GM12872 (cell line): ENCODE data around the gene APOM.

Source experiments
- CTCF ChIP-seq: IDR thresholded peaks from 3 replicates; pipeline ENCODE4 v1.5.1; 2011; ENCODE audit warnings: low read depth, mild to moderate bottlenecking, low read length, moderate library complexity; ENCODE audit not compliant: insufficient read depth

The APOM gene

GRCh38 chr6:31666337-31666965, 10.8 kb downstream of the APOM start:
- no peak for TF ChIP-seq CTCF

- TF ChIP-seq CTCF: no peak
These were observed 14.0 kb downstream of the APOM start, which contains the start of gene LY6G5B for GRCh38 chr6:31669676-31670075. Gene LY6G5B (plus strand): TSS chr6:31669976. CDS start chr6:31670951, 975 bp downstream.

GRCh38 chr6:31676322-31676903, 20.7 kb downstream of the APOM start:
- no peak for TF ChIP-seq CTCF

- no peak for TF ChIP-seq CTCF
These were observed 21.2 kb downstream of the APOM start for GRCh38 chr6:31676904-31677303.

GRCh38 chr6:31677955-31678354, 22.3 kb downstream of the APOM start:
- no peak for TF ChIP-seq CTCF

- TF ChIP-seq CTCF: peak; percentile 77
These were observed 24.8 kb downstream of the APOM start, which contains the start of gene LY6G5C for GRCh38 chr6:31680226-31681134. Gene LY6G5C (minus strand): TSS chr6:31681067. CDS start chr6:31680373, 694 bp downstream.

GRCh38 chr6:31681135-31681671, 25.5 kb downstream of the APOM start:
- 0 out of 3 replicates have a peak, but pooled peaks have one; percentile 21 for TF ChIP-seq CTCF
